ENCODE data around the gene RPS6KA5. TPM values are rescaled to one million over a fixed set of nuclear protein-coding genes. Genes with fewer than 3 reads are reported as not detected.

The RPS6KA5 gene
- total and polyA plus RNA-seq, 9 of the 15 experiments (the other 6 are each of a cell fraction or from before 2014, with no cell fraction given), result 0.88 to 7.7 (median 4.7) TPM

- BruUV-seq (replicated peaks), result no TSS peak
- peak overlapping the region; percentile 91 for H3K4me2 ChIP-seq (ENCODE audit: insufficient read depth, low read length)
- in situ Hi-C loops (cut with MboI), result no loop called here
- peaks cover 18 to 30% of the 10 kb centered on the region in 2 experiments for H3K4me1 ChIP-seq (replicated peaks in 1 of 2; ENCODE audit: control insufficient read depth in 2 of 2, insufficient read depth in 2 of 2, low read length in 2 of 2)
- intact Hi-C loops (cut with micrococcal nuclease), result no loop called here
- H3K79me2 ChIP-seq (ENCODE audit: control insufficient read depth, insufficient read depth, low read length), result peaks cover 56% of the 10 kb centered on the region
- no peaks in the 10 kb centered on the region for H3K27me3 ChIP-seq (ENCODE audit: control insufficient read depth in 2 of 2, insufficient read depth in 2 of 2, low read length in 2 of 2)
- H3K4me3 ChIP-seq, result peak overlapping the region; percentile 65
- 0 out of 3 replicates have a peak, but pooled peaks cover 3% of the 10 kb centered on the region for H3K36me3 ChIP-seq (ENCODE audit: control insufficient read depth, insufficient read depth, low read length)
- H4K20me1 ChIP-seq (replicated peaks; ENCODE audit: control insufficient read depth, insufficient read depth, low read length), result no peaks in the 10 kb centered on the region
- H3K9me1 ChIP-seq (ENCODE audit: control insufficient read depth, insufficient read depth, low read length), result no peaks in the 10 kb centered on the region
- no peak for DNase-seq (ENCODE audit: extremely low read depth in 1 of 4, low spot score in 3 of 4)
- no peak for FAIRE-seq
- ATAC-seq, result peak; percentile 18
- 7% methylated on average over 5 of the region's 5 CpGs for WGBS (ENCODE audit: insufficient coverage, low coverage, missing lambda C conversion rate)
- CTCF ChIA-PET (ENCODE audit: low intra/inter-chr PET ratio), result no interaction called here
- H2AFZ ChIP-seq (ENCODE audit: low read depth, low read length), result peak overlapping the region; percentile 59
- no peaks in the 10 kb centered on the region for H3K9me3 ChIP-seq (replicated peaks; ENCODE audit: control insufficient read depth, insufficient read depth, low read depth, low read length)
- H3K9ac ChIP-seq (ENCODE audit: insufficient read depth in 1 of 2, low read depth in 2 of 2, low read length in 2 of 2), result peak overlapping the region; percentile 82 to 94
- H3K27ac ChIP-seq (ENCODE audit: extremely low read depth, low read depth, low read length), result peak overlapping the region; percentile 72
- POLR2A ChIA-PET, result no interaction called here
- no peak for TF ChIP-seq RHOXF2B (CRISPR knock-in tag; conservative IDR thresholded peaks at IDR 0.05)
- no peak for TF ChIP-seq MTA3 (IDR thresholded peaks at IDR 0.05; ENCODE audit: borderline replicate concordance)
- TF ChIP-seq U2AF1 (optimal IDR thresholded peaks at IDR 0.05; ENCODE audit: low read depth, low read length), result no peak
- peak; percentile 38; the same call in 1 of the 2 replicates for TF ChIP-seq ZBTB40 (IDR thresholded peaks at IDR 0.05)
- TF ChIP-seq ZBTB40 (CRISPR knock-in tag; IDR thresholded peaks at IDR 0.05), result no peak
- TF ChIP-seq PHB2 (IDR thresholded peaks at IDR 0.05; ENCODE audit: low read depth), result peak; percentile 37; the same call in 1 of the 2 replicates
These were observed 244.9 kb downstream of the RPS6KA5 start for GRCh38 chr14:90815572-90815821.
